ENCODE measurements around the gene PDE6B. TPM values are rescaled to one million over a fixed set of nuclear protein-coding genes. Genes with fewer than 3 reads are reported as not detected.

The PDE6B gene
- total and polyA plus RNA-seq, 9 donors, result 10.4 to 20.2 (median 14.3) TPM

DNA sequence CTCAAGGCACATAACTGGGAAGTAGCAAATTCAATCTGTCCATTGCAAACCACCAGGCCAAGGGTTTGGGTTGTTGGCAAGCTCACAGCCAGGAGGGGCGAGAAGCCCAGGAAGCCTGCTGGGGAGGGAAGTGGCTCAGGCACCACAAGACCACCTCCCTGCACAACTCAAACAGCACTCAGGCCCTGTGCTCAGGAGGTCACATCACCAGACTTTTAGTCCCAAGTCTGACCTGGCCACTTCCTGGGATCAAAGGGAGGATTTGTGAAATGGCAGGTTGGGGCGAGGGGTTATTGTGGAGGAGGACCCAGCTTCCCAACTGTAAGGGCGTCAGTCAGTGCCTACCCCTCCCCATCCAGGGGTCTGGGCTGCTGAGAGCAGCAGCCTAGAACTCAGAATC, 46.4 kb downstream of the PDE6B start:
- WGBS (ENCODE audit: insufficient coverage), result no CpG with 5 or more reads among the region's 3 CpGs
- Histone ChIP-seq H3K9me3 (replicated peaks; ENCODE audit: control insufficient read depth, low read depth, low read length) (no peaks in the 10 kb centered on the region), H3K4me3 (ENCODE audit: low read length) (no peak overlapping the region), H3K4me1 (ENCODE audit: control insufficient read depth, insufficient read depth, low read length) (peaks cover 29% of the 10 kb centered on the region), H3K27ac (ENCODE audit: low read length) (no peak overlapping the region), H3K27me3 (ENCODE audit: control insufficient read depth, insufficient read depth, low read length) (no peaks in the 10 kb centered on the region), H3K36me3 (ENCODE audit: control insufficient read depth, insufficient read depth, low read length) (peaks cover 22% of the 10 kb centered on the region)
- no peak for DNase-seq

DNA sequence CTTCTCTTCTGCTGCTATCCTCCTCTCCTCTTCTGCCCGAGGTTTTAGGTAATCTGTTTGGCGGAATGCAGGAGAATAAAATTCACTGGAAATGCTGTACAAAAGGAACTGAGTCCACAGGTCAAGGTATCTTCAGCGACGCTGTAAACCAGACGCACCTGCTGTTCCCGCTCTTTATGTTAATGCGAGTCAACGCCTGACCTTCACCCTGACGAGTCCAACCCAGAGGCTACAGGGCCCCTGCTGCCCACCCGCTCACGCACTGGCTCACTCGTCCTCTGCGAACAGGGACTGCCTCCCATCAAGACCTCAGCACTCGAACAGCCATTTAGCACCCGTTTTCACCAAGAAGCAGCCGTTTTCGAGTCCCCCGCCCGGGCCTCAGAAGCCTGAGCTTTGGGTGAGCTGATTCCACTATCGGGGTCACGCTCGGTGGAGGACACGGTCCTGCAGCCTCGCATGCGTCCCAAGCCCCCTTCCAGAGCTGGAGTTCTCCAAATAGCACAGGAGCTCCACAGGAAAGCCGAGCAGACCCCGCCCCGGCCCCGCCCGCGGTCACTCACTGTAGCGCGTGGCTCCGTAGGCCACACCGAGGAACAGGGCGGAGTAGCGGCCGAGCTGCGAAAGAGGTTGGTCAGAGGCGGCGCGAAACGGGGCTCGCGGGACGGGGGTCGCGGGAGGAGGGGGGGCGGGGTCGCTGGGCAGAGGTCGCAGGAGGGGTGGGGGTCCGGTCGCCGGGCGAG, 48.1 kb downstream of the PDE6B start:
- Histone ChIP-seq H3K9me3 (replicated peaks; ENCODE audit: control insufficient read depth, low read depth, low read length) (no peaks in the 10 kb centered on the region), H3K36me3 (ENCODE audit: control insufficient read depth, insufficient read depth, low read length) (peaks cover 22% of the 10 kb centered on the region), H3K4me1 (ENCODE audit: control insufficient read depth, insufficient read depth, low read length) (peaks cover 45% of the 10 kb centered on the region), H3K4me3 (ENCODE audit: low read length) (peak overlapping the region; percentile 59), H3K27ac (ENCODE audit: low read length) (no peak overlapping the region), H3K27me3 (ENCODE audit: control insufficient read depth, insufficient read depth, low read length) (no peaks in the 10 kb centered on the region)
- DNase-seq, result peak; percentile 53
- 5% methylated on average over 41 of the region's 55 CpGs for WGBS (ENCODE audit: insufficient coverage)

- peak; percentile 98 for DNase-seq
- Histone ChIP-seq H3K4me1 (ENCODE audit: control insufficient read depth, insufficient read depth, low read length) (peaks cover 52% of the 10 kb centered on the region), H3K27me3 (ENCODE audit: control insufficient read depth, insufficient read depth, low read length) (no peaks in the 10 kb centered on the region), H3K9me3 (replicated peaks; ENCODE audit: control insufficient read depth, low read depth, low read length) (no peaks in the 10 kb centered on the region), H3K36me3 (ENCODE audit: control insufficient read depth, insufficient read depth, low read length) (peaks cover 24% of the 10 kb centered on the region), H3K4me3 (ENCODE audit: low read length) (peak within 1 kb of the TSS; percentile 90), H3K27ac (ENCODE audit: low read length) (peak within 1 kb of the TSS; percentile 94)
- WGBS (ENCODE audit: insufficient coverage), result under 1% methylated on average over 81 of the region's 84 CpGs
Observed at GRCh38 chr4:674172-675035, 49.0 kb downstream of the PDE6B start, which contains the start of the genes ATP5ME and MYL5. ATP5ME (minus strand) TSS chr4:674276; CDS start chr4:674247, 29 bp downstream. MYL5 (plus strand) TSS chr4:674542; CDS start chr4:678027, 3,485 bp downstream.

GRCh38 chr4:675036-675882, 49.9 kb downstream of the PDE6B start:
- H3K4me3 ChIP-seq (ENCODE audit: low read length), result peak overlapping the region; percentile 90
- peak overlapping the region; percentile 94 for H3K27ac ChIP-seq (ENCODE audit: low read length)
- 55% methylated on average over 23 of the region's 26 CpGs for WGBS (ENCODE audit: insufficient coverage)
- no peaks in the 10 kb centered on the region for H3K27me3 ChIP-seq (ENCODE audit: control insufficient read depth, insufficient read depth, low read length)
- H3K4me1 ChIP-seq (ENCODE audit: control insufficient read depth, insufficient read depth, low read length), result peaks cover 61% of the 10 kb centered on the region
- H3K9me3 ChIP-seq (replicated peaks; ENCODE audit: control insufficient read depth, low read depth, low read length), result no peaks in the 10 kb centered on the region
- DNase-seq, result peak; percentile 50
- H3K36me3 ChIP-seq (ENCODE audit: control insufficient read depth, insufficient read depth, low read length), result peaks cover 28% of the 10 kb centered on the region

DNA sequence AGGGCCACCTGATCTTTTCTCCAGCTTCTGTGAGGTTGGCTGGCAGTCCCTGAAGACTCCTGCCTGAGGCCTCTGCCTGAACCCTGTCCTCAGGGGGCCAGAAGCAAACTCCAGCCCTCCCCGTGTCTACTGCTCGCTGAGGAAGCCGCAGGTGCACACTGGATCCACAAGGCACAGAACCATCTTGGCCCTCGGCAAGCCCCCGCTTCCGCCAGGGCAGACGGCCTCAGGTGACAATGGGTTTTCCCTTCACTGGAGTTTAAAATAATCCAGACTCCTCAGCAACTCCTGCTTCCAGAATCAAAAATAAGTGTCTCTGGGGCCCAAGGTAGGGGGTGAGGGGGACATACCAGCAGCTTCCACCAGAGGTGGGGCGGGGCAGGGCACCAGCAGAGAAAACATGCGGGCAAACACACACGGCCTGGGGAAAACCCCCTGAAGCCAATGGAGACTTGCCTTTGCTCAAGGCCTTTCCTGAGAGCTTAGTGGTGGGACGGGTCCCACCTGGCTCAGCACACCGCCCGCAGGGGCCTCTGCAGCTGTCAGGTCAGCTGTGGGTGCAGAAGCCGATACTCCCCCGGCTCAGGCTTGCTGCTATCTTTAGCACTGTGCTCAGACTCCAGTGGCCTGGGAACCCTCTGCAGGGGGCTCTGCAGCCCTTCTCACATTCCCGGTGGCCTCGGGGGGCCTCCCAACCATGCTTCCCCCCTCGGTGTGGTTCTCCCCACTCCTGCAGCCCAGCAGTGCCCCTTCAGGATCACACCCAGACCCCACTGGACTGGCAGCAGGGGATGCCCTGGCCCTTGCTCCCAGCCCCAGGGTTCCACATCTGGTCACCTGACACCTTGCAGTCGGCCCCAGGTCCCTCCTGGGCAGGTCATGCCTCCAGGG, 50.9 kb downstream of the PDE6B start:
- peak; percentile 81 for DNase-seq
- Histone ChIP-seq H3K9me3 (replicated peaks; ENCODE audit: control insufficient read depth, low read depth, low read length) (no peaks in the 10 kb centered on the region), H3K4me1 (ENCODE audit: control insufficient read depth, insufficient read depth, low read length) (peaks cover 71% of the 10 kb centered on the region), H3K36me3 (ENCODE audit: control insufficient read depth, insufficient read depth, low read length) (peaks cover 31% of the 10 kb centered on the region), H3K4me3 (ENCODE audit: low read length) (peak overlapping the region; percentile 90), H3K27ac (ENCODE audit: low read length) (peak overlapping the region; percentile 94), H3K27me3 (ENCODE audit: control insufficient read depth, insufficient read depth, low read length) (no peaks in the 10 kb centered on the region)
- WGBS (ENCODE audit: insufficient coverage), result 47% methylated on average over 15 of the region's 19 CpGs

DNA sequence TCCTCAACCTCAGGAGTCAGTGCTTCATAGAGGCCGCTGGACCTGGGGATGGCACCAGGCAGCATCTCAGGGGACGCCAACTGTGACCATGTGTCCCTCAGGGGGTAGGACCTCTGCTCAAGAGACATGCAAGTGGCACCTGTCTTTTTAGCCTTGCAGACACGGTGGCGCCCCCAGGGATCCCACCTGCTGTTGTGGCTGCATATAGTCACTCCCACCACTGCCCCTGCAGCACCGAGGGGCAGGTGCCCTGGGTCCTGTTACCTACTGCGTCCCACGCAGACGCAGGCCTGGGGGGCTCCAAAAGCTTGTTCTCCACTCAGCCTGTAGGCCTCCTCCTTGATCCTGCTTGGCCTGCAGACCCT, 51.5 kb downstream of the PDE6B start:
- DNase-seq, result peak; percentile 77
- 77% methylated on average over 8 of the region's 8 CpGs for WGBS (ENCODE audit: insufficient coverage)
- Histone ChIP-seq H3K4me1 (ENCODE audit: control insufficient read depth, insufficient read depth, low read length) (peaks cover 73% of the 10 kb centered on the region), H3K27me3 (ENCODE audit: control insufficient read depth, insufficient read depth, low read length) (no peaks in the 10 kb centered on the region), H3K27ac (ENCODE audit: low read length) (peak overlapping the region; percentile 94), H3K9me3 (replicated peaks; ENCODE audit: control insufficient read depth, low read depth, low read length) (no peaks in the 10 kb centered on the region), H3K36me3 (ENCODE audit: control insufficient read depth, insufficient read depth, low read length) (peaks cover 27% of the 10 kb centered on the region), H3K4me3 (ENCODE audit: low read length) (no peak overlapping the region)

GRCh38 chr4:677431-678293, 52.3 kb downstream of the PDE6B start:
- Histone ChIP-seq H3K27ac (ENCODE audit: low read length) (peak overlapping the region; percentile 90), H3K27me3 (ENCODE audit: control insufficient read depth, insufficient read depth, low read length) (no peaks in the 10 kb centered on the region), H3K4me1 (ENCODE audit: control insufficient read depth, insufficient read depth, low read length) (peaks cover 81% of the 10 kb centered on the region), H3K4me3 (ENCODE audit: low read length) (peak overlapping the region; percentile 44), H3K36me3 (ENCODE audit: control insufficient read depth, insufficient read depth, low read length) (peaks cover 24% of the 10 kb centered on the region), H3K9me3 (replicated peaks; ENCODE audit: control insufficient read depth, low read depth, low read length) (no peaks in the 10 kb centered on the region)
- WGBS (ENCODE audit: insufficient coverage), result 56% methylated on average over 11 of the region's 26 CpGs
- peak; percentile 80 for DNase-seq

DNA sequence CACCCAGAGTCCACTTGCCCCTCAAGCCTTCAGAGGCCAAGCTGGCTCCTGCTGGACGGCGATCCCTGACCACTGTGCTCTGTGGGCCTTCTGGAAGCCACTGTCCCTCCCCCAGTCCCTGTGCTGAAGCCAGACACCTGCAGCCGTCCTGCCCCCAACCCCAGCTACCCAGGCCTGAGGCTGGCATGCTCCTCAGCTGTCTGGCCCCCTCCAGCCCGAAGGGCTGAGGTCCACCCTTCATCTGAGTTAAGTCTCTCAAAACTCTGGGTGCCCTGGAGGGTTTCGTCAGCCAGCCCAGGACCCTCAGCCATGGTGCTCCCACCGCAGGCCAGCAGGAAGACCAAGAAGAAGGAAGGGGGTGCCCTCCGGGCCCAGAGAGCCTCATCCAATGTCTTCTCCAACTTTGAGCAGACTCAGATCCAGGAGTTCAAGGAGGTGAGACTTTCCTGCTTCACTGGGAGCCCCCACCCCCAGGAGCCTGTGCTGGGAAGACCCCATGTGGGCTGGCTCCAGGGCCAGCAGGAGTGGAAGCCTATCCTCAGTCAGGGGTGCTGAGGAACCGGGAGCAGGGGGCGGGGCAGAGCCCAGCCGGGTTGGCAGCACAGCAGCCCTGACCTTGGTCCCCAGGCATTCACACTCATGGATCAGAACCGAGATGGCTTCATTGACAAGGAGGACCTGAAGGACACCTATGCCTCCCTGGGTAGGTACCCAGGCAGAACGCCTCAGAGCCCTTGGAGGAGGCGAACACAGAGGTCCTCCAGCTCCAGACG, 53.1 kb downstream of the PDE6B start:
- H3K27me3 ChIP-seq (ENCODE audit: control insufficient read depth, insufficient read depth, low read length), result no peaks in the 10 kb centered on the region
- H3K9me3 ChIP-seq (replicated peaks; ENCODE audit: control insufficient read depth, low read depth, low read length), result no peaks in the 10 kb centered on the region
- no peak for DNase-seq
- peaks cover 18% of the 10 kb centered on the region for H3K36me3 ChIP-seq (ENCODE audit: control insufficient read depth, insufficient read depth, low read length)
- 70% methylated on average over 12 of the region's 14 CpGs for WGBS (ENCODE audit: insufficient coverage)
- peak overlapping the region; percentile 90 for H3K27ac ChIP-seq (ENCODE audit: low read length)
- peaks cover 81% of the 10 kb centered on the region for H3K4me1 ChIP-seq (ENCODE audit: control insufficient read depth, insufficient read depth, low read length)
- peak overlapping the region; percentile 44 for H3K4me3 ChIP-seq (ENCODE audit: low read length)

Measured in muscle of leg (tissue), 11 donors.